Fibroblast of lung (primary cell): ENCODE measurements around the gene TXNRD2.

Experiments used
- EZH2 ChIP-seq: IDR thresholded peaks from 2 replicates; pipeline ENCODE4 v1.5.1; 2012; ENCODE audit warnings: low read length, control low read depth, mild to moderate bottlenecking; ENCODE audit errors: missing control alignments
- TF ChIP-seq, protein P1 (sequence below), 2 donors: IDR thresholded peaks in 1 of 2; conservative IDR thresholded peaks in 1 of 2; 1 replicate in 1 of 2; 2 replicates in 1 of 2; pipeline ENCODE4 v1.5.1; 2011 to 2012; ENCODE audit warnings: low read length in 2 of 2, control low read depth in 1 of 2, inconsistent platforms in 1 of 2, low read depth in 1 of 2, mild to moderate bottlenecking in 1 of 2

DNA sequence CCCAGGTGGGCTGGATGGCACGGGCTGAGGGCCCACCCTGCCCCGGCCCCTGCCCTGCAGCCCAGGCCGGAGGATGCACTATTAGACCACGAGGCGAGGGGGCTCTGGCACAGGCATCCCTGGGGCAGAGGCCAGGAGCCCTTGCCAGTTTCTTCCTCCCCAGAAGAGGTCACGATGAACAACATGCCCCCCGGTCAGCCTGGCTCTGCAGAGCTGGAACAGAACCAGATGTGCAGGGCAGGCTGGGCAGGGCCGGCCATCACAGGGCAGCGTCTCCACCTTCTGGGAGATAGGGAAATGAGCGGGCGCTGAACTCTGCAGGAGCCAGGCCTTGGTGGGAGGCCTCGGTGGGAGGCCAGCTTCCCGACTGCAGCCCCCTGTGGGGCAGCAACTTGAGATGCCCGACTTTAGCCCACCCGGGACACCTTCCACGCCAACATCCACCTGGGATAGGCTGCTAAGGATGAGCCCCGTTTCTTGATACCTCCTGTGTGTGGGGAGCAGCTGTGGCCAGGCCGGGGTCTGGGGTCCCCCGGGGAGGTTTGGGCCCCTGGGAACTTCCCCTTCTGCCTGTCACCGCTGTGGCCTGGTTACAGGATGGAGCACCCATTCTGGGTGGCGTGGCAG, 65.2 kb downstream of the TXNRD2 start:
- TF ChIP-seq, protein P1, sequence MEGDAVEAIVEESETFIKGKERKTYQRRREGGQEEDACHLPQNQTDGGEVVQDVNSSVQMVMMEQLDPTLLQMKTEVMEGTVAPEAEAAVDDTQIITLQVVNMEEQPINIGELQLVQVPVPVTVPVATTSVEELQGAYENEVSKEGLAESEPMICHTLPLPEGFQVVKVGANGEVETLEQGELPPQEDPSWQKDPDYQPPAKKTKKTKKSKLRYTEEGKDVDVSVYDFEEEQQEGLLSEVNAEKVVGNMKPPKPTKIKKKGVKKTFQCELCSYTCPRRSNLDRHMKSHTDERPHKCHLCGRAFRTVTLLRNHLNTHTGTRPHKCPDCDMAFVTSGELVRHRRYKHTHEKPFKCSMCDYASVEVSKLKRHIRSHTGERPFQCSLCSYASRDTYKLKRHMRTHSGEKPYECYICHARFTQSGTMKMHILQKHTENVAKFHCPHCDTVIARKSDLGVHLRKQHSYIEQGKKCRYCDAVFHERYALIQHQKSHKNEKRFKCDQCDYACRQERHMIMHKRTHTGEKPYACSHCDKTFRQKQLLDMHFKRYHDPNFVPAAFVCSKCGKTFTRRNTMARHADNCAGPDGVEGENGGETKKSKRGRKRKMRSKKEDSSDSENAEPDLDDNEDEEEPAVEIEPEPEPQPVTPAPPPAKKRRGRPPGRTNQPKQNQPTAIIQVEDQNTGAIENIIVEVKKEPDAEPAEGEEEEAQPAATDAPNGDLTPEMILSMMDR (conservative IDR thresholded peaks at IDR 0.05 in 1 of 2, IDR thresholded peaks at IDR 0.05 in 1 of 2; ENCODE audit: low read depth in 1 of 2, low read length in 2 of 2), result no peak
- no peak for TF ChIP-seq EZH2
